HG03378 (cell line): ENCODE measurements around the gene ECM1.

Source experiments
- ATAC-seq: cut with Tn5 transposase; IDR thresholded peaks from one replicate; pipeline ENCODE4 v1.9.1; 2021; ENCODE audit warnings: mild to moderate bottlenecking, moderate library complexity; ENCODE audit not compliant: unreplicated experiment

Gene ECM1

DNA sequence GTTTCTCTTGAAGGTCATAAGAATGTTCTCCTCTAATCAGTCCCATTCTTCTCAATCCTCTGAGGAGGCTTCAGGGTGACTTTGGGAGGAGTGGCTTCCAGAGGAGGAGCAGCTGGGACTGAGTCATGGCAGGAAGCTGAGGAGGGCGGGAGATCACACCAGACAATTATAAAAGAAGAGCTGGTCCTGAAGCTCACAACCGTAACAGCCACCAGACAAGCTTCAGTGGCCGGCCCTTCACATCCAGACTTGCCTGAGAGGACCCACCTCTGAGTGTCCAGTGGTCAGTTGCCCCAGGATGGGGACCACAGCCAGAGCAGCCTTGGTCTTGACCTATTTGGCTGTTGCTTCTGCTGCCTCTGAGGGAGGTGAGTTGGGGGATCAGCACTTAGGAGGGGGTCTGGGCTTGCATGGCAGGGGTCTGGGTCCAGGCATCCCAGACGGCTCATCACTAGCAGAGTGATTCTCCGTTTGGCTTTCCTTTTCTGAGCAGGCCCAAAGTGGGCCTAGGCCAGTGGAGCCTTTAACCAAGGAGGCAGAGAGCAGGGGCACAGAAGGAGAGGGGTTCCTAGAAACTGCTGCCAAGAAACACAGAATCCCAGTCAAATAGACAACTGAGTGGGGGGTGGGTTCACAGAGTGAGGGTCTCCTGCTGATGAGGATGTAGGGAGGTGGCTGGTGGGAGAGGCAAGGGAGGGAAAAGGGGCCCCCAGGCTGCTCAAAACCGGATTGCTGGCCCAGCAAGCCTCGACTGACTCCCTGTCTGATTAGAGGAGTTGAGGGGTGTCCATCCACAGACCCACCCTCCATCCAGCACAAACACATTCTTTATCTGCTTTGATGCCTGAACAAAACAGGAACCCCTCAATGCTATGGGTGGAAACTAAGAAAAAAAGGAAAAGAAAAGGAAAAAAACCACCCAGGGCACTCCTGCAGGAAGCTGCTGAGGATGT, at the start of gene ECM1:
Gene ECM1, plus strand, starts transcription at position 198 of the 953 bp plus-strand sequence. Its CDS starts 101 bp downstream, at position 299.
- ATAC-seq: no peak

DNA sequence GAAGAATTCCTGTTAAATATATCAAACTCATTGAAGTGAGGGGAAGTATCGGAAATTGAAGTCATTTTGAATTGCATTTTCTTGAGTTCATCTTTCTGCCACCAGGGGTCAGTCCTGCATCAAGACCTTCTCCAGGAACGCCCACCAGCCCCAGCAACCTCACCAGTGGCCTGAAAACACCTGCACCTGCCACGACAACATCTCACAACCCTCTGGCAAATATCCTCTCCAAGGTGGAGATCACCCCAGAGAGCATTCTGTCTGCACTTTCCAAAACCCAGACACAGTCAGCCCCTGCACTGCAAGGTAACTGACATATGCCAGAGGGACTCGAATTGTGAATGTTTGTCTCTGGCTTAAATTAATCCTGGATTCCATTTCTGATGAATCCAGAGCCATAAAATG, 43.5 kb upstream of the ECM1 start:
- no peak for ATAC-seq

DNA sequence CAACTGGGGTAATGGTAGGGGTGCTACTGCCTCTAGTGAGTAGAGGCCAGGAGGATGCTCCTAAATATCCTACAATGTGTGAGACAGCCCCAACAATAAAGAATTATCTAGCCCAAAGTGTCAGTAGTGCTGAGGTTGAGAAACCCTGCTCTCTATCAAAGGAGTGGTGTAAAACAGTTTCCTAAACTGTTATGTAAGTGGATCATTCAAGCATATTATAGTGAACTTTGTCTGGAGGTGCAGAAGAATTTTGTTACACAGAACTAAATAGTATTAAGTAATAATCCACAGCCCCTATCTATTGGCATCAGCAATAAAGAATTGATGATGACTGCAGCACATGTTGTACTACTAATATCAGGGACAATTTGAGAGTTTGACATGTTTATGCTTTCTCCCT, 40.9 kb upstream of the ECM1 start:
- no peak for ATAC-seq

DNA sequence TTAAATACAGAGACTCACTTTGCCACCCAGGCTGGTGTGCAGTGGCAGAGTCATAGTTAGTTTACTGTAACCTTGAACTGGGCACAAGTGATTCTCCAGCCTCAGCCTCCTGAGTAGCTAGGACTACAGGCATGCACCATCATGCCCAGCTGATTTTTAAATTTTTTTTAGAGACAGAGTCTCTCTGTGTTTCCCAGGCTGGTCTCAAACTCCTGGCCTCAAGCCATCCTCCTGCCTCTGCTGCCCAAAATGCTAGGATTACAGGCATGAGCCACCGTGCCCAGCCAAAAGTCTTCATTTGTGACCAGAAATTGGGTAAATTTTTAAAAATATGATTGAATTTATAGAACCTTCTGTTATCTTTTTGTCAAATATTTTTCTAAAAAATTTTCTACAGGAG, 38.6 kb upstream of the ECM1 start:
- ATAC-seq: no peak

DNA sequence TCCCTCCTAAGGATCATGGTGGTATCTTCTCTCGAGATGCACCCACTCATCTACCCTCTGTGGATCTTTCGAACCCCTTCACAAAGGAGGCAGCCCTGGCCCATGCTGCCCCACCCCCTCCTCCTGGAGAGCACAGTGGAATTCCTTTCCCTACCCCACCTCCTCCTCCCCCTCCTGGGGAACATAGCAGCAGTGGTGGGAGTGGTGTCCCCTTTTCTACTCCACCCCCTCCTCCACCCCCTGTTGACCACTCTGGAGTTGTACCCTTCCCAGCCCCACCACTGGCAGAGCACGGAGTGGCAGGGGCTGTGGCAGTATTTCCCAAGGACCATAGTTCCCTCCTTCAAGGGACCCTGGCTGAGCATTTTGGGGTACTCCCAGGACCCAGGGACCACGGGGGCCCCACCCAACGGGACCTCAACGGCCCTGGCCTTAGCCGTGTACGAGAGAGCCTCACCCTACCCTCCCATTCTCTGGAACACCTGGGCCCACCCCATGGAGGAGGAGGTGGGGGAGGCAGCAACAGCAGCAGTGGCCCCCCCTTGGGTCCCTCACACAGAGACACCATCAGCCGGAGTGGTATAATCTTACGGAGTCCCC, 35.2 kb upstream of the ECM1 start:
- ATAC-seq: no peak

DNA sequence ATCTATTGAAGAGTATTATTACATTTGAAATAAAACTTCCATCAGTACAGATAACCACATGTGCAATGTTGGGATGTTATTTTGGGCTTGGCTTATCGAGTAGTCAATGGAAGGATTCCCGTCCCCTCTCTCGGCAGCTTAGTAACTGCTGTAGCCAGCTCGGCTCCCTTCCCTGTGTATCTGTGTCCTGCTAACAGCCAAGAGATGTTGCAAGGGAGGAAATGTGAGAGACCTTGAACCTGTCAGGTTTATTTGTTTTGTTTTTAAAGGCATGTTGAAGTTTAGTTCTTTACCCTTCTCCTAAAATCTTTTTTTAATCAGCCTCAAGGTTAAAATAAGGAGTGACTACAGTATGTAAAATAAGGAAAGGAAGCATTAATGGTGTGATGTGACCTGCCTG, 34.2 kb upstream of the ECM1 start:
- no peak for ATAC-seq

DNA sequence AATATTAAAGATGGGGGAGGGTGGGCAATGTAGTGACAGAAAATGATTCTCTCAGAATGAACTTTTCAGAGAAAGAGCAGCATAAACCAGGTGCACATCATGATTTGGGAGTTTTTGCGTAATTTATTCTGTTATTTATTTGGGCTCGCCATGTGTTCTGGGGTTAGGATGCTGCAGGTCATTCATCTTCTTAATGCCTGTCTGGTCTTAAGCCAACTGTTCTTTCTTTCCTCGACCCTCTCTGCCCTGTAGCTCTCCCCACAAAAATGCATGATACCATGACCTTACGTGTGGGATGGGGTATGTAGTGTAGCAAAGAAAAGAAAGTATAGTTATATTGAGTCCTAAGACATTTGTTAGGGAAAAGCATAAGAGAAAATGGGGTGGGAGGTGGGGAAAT, 33.0 kb upstream of the ECM1 start:
- no peak for ATAC-seq

DNA sequence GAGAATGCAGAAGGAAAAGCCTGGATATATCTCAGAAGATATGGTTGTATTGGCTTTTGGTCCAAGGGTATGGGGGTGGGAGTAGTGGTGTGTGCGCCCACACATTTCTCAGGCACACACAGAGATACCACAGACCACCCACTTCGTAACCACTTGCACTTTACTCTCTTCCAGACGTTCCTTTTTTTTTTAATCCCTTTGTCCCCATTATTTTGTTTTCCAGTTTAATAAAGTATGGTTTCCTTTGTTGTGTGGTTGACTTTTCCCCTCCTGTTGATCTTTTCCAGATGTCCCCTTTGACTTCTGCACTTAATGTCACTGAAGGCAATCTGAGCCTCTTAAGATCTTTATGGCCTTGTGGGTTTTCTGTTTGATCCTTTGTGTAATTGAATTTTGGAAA, 31.2 kb upstream of the ECM1 start:
- no peak for ATAC-seq

DNA sequence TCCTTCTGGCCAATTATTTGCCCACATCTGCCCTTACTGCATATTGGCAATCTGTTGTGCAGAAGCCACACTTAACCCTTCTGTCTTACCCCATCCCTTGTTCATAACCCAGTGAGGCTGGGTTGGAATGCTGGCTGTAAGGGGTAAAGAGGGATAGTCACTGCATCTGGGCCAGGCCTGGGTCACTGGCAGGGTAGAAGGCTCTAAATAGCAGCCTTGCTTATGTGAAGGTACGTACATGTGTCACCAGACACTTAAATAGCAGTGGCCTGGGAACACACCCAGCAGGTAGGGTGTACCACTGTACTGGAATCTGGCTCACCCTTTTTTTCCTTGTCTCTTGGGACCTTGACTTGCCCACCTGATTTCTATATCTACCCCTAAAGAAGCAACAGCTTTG, 30.6 kb upstream of the ECM1 start:
- ATAC-seq: no peak

DNA sequence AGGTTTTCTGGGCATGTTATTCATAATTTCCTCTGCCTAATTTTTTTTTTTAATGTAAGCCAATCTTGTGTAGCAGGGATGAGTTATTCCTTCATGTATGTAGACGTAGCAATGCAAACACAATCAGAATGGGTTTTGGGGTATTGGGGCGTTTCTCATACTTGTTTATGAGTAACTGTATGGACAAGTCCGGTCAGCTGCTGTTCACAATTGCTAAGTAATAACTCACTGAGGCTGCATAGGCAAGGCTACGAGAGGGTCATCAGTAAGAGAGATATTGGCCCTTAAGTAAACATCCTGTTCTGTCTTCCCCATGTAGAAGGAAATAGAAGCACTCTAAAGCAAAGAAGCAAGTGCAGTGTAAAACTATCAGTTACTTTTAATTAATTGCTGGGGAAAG, 30.2 kb upstream of the ECM1 start:
- no peak for ATAC-seq

DNA sequence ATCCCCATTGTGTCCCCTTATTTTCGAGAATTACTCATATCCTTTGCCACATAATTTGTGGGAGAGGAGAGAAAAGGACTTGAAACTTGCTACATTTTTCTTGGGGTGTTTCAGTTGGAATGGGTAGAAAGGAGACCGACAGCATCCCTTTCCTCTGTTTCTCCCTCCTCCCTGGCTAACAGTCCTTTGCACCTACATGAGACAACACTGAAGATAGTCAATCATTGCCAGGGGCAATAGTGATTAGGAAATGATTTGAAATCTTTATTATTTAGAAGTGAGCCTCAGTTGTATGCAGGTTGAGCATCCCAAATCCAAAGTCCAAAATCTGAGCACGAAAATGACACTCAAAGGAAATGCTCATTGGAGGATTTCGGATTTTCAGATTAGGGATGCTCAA, 28.5 kb upstream of the ECM1 start:
- no peak for ATAC-seq

DNA sequence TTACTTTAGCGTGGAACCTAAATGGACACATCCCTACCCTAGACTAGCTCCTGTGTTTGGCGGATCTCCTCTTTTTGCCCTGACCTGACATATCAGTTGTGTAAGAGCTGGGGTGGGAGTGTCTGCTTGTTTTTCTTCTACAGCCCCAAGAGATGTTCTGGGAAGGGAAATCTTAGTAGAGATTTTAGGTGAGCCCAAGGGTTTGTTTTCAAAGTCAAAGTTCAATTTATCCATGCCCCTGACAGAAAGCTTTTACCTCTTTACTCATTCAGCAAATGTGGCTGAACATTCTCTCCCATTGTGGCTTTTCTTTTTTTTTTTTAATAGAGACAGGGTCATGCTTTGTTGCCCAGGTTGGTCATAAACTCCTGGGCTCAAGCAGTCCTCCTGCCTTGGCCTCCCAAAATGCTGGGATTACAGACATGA, 28.0 kb upstream of the ECM1 start:
- no peak for ATAC-seq

DNA sequence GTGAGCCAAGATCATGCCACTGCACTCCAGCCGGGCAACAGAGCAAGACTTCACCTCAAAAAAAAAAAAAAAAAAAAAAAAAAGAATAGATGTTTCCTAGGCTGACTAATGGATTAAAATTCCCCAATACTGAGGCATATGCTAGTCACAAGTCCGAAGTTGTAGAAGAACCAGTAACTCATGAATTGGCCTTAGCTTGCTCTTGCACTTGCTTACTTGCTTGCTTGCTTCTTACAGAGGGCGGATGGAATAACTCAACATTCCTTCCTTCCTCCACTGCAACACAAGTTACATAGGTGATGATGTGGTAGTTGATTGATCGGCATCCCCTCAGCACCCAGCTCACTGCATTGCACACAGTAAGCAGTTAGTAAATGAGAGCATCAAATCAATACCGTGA, 23.5 kb upstream of the ECM1 start:
- ATAC-seq: no peak

DNA sequence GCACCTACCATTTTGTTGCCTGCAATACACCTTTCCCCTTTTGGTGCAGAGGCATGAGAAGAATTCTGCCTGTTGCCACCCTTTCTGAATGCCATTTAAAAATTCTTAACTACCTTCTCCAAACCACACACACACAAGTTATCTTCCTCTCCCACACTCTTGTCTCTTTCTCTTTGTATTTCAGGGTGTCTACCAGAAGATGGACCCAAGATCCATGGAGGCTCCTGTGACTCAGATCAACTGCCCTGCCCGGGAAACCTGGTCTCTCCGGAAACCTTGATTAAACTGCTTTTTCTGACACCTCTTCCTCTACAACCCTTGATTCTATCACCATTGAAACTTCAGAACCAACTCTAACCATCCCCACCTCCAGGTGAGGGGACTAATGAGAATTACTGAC, 23.0 kb upstream of the ECM1 start:
- ATAC-seq: no peak

DNA sequence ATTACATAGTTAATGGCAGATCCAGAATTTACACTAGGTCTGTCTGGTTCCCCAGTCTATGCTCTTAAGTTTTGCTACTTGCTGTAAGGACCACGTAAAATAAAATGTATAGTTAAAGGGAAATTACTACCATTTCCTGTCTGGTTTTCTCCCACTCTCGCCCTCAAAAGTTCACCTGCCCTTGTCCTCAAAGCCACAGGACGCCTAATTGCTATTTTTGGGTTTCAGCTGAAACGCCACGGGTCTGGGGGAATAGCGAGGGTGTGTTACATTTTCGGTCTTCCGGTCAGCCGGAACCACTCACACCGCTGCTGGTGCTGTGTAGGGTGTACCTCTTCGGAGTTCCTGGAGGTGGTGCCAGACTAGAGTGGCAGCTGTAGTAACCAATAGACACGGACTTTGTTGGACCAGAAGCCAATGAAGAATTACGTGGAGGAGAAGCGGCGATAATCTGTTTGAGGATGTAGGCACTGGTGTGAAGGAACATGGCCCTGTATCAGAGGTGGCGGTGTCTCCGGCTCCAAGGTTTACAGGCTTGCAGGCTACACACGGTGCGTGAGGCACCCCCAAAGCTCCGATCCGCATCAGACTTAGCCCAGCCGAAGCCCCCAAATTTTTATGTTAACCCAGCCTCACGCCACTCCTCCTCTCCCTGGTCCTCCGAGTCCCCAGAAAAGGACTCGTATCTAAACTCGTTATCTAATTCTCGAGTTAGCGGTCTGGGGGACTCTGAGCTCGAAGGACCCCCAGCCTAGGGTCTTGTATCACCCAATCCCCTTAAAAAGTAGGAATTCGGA, 20.7 kb upstream of the ECM1 start, which contains the start of gene TARS2:
Gene TARS2, plus strand, starts transcription at position 454 of the 797 bp plus-strand sequence. Its CDS starts 32 bp downstream, at position 486.
- peak; percentile 99 for ATAC-seq

DNA sequence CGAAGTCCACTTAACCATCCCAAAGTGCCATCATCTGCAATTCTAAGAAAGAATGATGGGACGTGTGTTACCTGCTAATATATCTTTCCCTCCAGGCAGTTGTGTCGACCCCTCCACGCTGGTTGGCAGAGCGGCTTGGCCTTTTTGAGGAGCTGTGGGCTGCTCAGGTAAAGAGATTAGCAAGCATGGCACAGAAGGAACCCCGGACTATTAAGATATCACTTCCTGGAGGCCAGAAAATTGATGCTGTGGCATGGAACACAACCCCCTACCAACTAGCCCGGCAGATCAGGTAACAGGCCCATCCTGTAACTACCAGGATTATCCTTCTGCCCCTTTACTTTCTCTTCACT, 20.2 kb upstream of the ECM1 start:
- no peak for ATAC-seq

DNA sequence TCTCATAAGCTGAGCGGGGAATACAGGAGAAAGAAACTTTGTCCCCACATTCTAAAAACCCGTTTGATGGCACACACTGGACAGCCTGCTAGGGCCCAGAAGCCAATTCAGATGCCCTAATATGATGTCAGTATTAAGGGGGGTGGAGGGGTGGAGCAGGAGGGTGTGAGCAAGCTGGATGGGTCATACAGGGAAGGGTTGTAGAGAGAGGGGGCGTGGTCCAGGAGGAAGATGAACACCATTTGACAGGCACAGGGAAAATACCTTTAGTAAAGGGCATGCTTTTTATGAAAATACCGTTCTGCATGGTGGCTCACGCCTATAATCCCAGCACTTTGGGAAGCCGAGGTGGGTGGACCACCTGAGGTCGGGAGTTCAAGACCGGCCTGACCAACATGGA, 14.7 kb upstream of the ECM1 start:
- ATAC-seq: no peak

DNA sequence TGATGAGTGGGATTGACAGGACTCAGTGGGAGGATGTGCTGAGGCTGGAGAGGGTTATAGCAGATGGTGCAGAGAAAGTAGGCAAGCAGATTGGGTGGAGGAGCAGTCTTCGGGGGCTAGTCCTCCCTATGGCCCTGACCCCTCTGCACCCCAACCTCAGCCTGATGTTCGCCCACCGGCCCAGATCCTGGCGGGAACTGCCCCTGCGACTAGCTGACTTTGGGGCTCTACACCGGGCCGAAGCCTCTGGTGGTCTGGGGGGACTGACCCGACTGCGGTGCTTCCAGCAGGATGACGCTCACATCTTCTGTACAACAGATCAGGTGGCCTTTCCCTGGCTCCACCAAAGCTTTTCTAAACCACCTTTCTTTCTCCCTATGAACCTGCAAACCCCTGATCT, 9.6 kb upstream of the ECM1 start:
- no peak for ATAC-seq

DNA sequence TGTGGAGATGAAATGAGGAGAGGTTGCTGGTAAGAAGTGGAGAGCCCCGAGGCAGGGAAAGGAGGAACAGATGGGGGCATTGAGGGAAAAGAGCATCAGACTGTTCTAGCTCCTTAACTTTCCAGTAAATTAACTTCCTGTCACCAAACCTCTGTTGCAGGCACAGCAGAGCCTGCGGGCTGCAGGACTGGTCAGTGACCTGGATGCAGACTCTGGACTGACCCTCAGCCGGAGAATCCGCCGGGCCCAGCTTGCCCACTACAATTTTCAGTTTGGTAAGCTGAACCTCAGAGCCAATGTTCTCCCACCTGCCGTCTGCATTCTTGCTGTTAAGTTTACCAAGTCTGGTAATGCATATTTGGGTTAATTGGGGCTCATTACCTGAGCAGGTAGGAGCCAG, 2.5 kb upstream of the ECM1 start:
- ATAC-seq: no peak

DNA sequence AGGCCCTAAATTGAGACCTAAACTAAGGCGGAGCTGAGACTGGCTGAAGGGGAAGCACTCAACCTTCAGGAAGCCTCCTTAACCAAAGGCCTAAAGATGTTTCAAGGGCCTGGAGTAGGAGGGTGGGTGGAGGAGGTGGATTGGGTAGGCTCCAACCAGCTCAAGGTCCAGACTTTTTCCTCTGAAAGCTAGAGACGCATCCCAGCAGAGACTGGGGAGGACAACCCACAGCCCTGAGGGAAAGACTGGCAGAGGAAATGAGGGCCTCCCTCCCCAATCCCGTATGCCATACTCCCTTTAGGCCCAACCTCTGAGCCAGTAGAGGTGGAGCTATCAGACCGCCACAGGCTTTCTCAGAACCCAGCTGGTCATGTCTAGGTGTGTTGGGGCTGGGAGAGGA, 1.1 kb downstream of the ECM1 start:
- ATAC-seq: no peak

DNA sequence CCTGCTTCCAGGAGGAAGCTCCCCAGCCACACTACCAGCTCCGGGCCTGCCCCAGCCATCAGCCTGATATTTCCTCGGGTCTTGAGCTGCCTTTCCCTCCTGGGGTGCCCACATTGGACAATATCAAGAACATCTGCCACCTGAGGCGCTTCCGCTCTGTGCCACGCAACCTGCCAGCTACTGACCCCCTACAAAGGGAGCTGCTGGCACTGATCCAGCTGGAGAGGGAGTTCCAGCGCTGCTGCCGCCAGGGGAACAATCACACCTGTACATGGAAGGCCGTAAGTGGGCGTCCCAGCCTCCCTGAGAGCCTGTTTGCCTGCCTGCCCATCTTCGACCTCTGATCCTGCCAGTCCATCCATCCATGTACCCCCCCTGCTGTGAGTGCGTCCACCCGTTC, 3.6 kb downstream of the ECM1 start:
- no peak for ATAC-seq
